GM12878 (cell line): Measurements from ENCODE around the gene GDAP1L1. TPM values are rescaled to one million over a fixed set of nuclear protein-coding genes. Genes with fewer than 3 reads are reported as not detected.

Experiments
- BCL11A ChIP-seq: IDR thresholded peaks from 2 replicates; pipeline ENCODE4 v1.6.1; 2011; ENCODE audit warnings: low read depth, low read length
- BCLAF1 ChIP-seq: fragments of 450-650 bp; IDR thresholded peaks from 2 replicates; pipeline ENCODE4 v1.6.1; 2017; ENCODE audit warnings: antibody characterized with exemption, mild to moderate bottlenecking, moderate library complexity
- IKZF1 ChIP-seq: fragments of 450-650 bp; conservative IDR thresholded peaks from 2 replicates; pipeline ENCODE4 v1.6.1; 2017; ENCODE audit warnings: antibody characterized with exemption, mild to moderate bottlenecking
- IRF4 ChIP-seq: IDR thresholded peaks from 2 replicates; pipeline ENCODE4 v1.6.1; 2011; ENCODE audit warnings: low read depth, low read length
- MEF2A ChIP-seq: IDR thresholded peaks from 2 replicates; pipeline ENCODE4 v1.6.1; 2011; ENCODE audit warnings: low read depth, mild to moderate bottlenecking, low read length, moderate library complexity; ENCODE audit not compliant: insufficient read depth
- MXI1 ChIP-seq: fragments of 150-350 bp; IDR thresholded peaks from 2 replicates; pipeline ENCODE4 v1.6.1; 2011; ENCODE audit warnings: low read depth, mild to moderate bottlenecking, inconsistent platforms, low read length, improper control_type of control experiment
- NBN ChIP-seq: fragments of 450-650 bp; IDR thresholded peaks from 2 replicates; pipeline ENCODE4 v1.6.1; 2016
- PKNOX1 ChIP-seq: fragments of 450-650 bp; IDR thresholded peaks from 2 replicates; pipeline ENCODE4 v1.6.1; 2016; ENCODE audit warnings: mild to moderate bottlenecking
- POLR2AphosphoS5 ChIP-seq: IDR thresholded peaks from 2 replicates; pipeline ENCODE4 v1.6.1; 2011; ENCODE audit warnings: mild to moderate bottlenecking, low read length, inconsistent platforms
- SMAD5 ChIP-seq: IDR thresholded peaks from 2 replicates; pipeline ENCODE4 v1.6.1; 2016; ENCODE audit warnings: antibody characterized with exemption, low read depth
- SREBF2 ChIP-seq: IDR thresholded peaks from 2 replicates; pipeline ENCODE4 v1.6.1; 2012; ENCODE audit warnings: mild to moderate bottlenecking, low read length
- TCF7 ChIP-seq: IDR thresholded peaks from 2 replicates; pipeline ENCODE4 v1.6.1; 2014; ENCODE audit warnings: antibody characterized with exemption, borderline replicate concordance
- ZNF24 ChIP-seq: fragments of 450-650 bp; IDR thresholded peaks from 2 replicates; pipeline ENCODE4 v1.6.1; 2017; ENCODE audit warnings: antibody characterized with exemption, mild to moderate bottlenecking
- ZNF622 ChIP-seq: fragments of 450-650 bp; IDR thresholded peaks from 2 replicates; pipeline ENCODE4 v1.6.1; 2017; ENCODE audit warnings: mild to moderate bottlenecking, inconsistent platforms
- polyA plus RNA-seq, 11 experiments: library from polyadenylated mRNA; depleted of rRNA in 4 of 11; unstranded in 6 of 11; stranded (reverse) in 5 of 11; fragments of >200 nt; fragmentation: Nextera tagmentation in 4 of 11; fragmentation: Illumina TruSeq in 1 of 11; extraction: Ambion mirVana in 4 of 11; extraction: Trizol in 1 of 11; gene quantifications; 1 replicate in 1 of 11; 2 replicates in 10 of 11; pipeline versions ENCODE4 v1.2.1 to v1.2.3, GENCODE V29; 2011 to 2016; ENCODE audit warnings: inconsistent platforms in 2 of 11, missing spikeins in 2 of 11, low read depth in 1 of 11
- total RNA-seq, 4 experiments: library from RNA; depleted of rRNA in 3 of 4; stranded (reverse); fragments of >200 nt in 3 of 4; fragmentation: Illumina TruSeq in 1 of 4; extraction: Trizol in 1 of 4; gene quantifications; 2 replicates each; pipeline versions ENCODE4 v1.2.1 to v1.2.3, GENCODE V29; 2013 to 2021
- TF ChIP-seq, protein P1 (sequence below): fragments of 450-650 bp; conservative IDR thresholded peaks from 2 replicates; pipeline ENCODE4 v1.6.1; 2017; ENCODE audit warnings: mild to moderate bottlenecking, moderate library complexity
- TF ChIP-seq, protein P2 (sequence below): fragments of 450-650 bp; IDR thresholded peaks from 2 replicates; pipeline ENCODE4 v1.6.1; 2017; ENCODE audit warnings: mild to moderate bottlenecking, moderate library complexity

Gene GDAP1L1
- total and polyA plus RNA-seq, 10 of the 15 experiments (the other 5 are each of a cell fraction or from before 2014, with no cell fraction given) = 0.08 to 0.38 TPM; not detected in 8

- TF ChIP-seq, protein P1, sequence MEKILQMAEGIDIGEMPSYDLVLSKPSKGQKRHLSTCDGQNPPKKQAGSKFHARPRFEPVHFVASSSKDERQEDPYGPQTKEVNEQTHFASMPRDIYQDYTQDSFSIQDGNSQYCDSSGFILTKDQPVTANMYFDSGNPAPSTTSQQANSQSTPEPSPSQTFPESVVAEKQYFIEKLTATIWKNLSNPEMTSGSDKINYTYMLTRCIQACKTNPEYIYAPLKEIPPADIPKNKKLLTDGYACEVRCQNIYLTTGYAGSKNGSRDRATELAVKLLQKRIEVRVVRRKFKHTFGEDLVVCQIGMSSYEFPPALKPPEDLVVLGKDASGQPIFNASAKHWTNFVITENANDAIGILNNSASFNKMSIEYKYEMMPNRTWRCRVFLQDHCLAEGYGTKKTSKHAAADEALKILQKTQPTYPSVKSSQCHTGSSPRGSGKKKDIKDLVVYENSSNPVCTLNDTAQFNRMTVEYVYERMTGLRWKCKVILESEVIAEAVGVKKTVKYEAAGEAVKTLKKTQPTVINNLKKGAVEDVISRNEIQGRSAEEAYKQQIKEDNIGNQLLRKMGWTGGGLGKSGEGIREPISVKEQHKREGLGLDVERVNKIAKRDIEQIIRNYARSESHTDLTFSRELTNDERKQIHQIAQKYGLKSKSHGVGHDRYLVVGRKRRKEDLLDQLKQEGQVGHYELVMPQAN = no peak
- TF ChIP-seq IKZF1 (0 out of 2 replicates have a peak, but pooled peaks have one; percentile 13), BCLAF1 (no peak), SREBF2 (no peak), MXI1 (no peak), TCF7 (no peak), PKNOX1 (no peak), BCL11A (0 out of 2 replicates have a peak, but pooled peaks have one; percentile 13), MEF2A (0 out of 2 replicates have a peak, but pooled peaks have one; percentile 32), ZNF622 (no peak), ZNF24 (no peak), SMAD5 (no peak), POLR2AphosphoS5 (no peak), IRF4 (peak; percentile 61; the same call in 1 of the 2 replicates), NBN (no peak)
- TF ChIP-seq, protein P2, sequence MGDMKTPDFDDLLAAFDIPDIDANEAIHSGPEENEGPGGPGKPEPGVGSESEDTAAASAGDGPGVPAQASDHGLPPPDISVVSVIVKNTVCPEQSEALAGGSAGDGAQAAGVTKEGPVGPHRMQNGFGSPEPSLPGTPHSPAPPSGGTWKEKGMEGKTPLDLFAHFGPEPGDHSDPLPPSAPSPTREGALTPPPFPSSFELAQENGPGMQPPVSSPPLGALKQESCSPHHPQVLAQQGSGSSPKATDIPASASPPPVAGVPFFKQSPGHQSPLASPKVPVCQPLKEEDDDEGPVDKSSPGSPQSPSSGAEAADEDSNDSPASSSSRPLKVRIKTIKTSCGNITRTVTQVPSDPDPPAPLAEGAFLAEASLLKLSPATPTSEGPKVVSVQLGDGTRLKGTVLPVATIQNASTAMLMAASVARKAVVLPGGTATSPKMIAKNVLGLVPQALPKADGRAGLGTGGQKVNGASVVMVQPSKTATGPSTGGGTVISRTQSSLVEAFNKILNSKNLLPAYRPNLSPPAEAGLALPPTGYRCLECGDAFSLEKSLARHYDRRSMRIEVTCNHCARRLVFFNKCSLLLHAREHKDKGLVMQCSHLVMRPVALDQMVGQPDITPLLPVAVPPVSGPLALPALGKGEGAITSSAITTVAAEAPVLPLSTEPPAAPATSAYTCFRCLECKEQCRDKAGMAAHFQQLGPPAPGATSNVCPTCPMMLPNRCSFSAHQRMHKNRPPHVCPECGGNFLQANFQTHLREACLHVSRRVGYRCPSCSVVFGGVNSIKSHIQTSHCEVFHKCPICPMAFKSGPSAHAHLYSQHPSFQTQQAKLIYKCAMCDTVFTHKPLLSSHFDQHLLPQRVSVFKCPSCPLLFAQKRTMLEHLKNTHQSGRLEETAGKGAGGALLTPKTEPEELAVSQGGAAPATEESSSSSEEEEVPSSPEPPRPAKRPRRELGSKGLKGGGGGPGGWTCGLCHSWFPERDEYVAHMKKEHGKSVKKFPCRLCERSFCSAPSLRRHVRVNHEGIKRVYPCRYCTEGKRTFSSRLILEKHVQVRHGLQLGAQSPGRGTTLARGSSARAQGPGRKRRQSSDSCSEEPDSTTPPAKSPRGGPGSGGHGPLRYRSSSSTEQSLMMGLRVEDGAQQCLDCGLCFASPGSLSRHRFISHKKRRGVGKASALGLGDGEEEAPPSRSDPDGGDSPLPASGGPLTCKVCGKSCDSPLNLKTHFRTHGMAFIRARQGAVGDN = no peak
- TF ChIP-seq, all 136 proteins: peak for 7
These were observed 26.4 kb downstream of the GDAP1L1 start (continued) for GRCh38 chr20:44273231-44274215.
